Measurements from ENCODE around the gene MPG. TPM values are rescaled to one million over a fixed set of nuclear protein-coding genes. Genes with fewer than 3 reads are reported as not detected.
"Not testable (repeated sequence)": the region's sequence is repeated elsewhere in the genome, so short reads cannot be mapped to it uniquely, and the experiment has no call there.

MPG gene
- total RNA-seq, 1 experiment from 2014 or later: 85.7 TPM

DNA sequence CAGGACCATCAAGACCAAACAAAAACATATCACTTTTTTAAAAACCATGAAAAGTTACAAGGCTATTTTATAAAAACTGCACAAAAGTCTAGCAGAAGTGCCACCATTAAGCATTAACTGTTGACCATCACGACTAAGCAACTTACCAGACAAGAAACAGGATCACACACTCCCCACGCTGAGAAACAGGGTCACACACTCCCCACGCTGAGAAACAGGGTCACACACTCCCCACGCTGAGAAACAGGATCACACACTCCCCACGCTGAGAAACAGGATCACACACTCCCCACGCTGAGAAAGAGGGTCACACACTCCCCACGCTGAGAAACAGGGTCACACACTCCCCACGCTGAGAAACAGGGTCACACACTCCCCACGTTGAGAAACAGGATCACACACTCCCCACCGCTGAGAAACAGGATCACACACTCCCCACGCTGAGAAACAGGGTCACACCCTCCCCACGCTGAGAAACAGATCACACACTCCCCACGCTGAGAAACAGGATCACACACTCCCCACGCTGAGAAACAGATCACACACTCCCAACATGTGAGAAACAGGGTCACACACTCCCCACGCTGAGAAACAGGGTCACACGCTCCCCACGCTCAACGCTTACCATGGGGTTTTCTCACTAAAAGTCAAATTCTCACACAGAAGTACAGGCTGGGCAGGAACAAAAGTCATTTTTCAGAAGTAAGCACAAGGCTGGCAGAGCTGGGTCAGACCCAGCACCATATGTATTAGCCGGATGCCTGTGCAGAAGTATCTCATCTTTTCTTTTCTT, 45.7 kb downstream of the MPG start:
- H3K36me3 ChIP-seq (ENCODE audit: control insufficient read depth, insufficient read depth, low read length); ATAC-seq; H3K27me3 ChIP-seq (ENCODE audit: control insufficient read depth, insufficient read depth, low read length); H3K4me3 ChIP-seq (ENCODE audit: low read depth in 2 of 2, low read length in 2 of 2); BruUV-seq (replicated peaks); intact Hi-C loops (cut with micrococcal nuclease; ENCODE audit: unreplicated experiment); CTCF ChIA-PET; DNase-seq (ENCODE audit: low read depth, low spot score); H3K4me1 ChIP-seq (ENCODE audit: control insufficient read depth, insufficient read depth, low read length); in situ Hi-C loops (cut with HindIII; ENCODE audit: low pct_unique_long_range_greater_than_20kb, low sequenced_read_pairs); H3K27ac ChIP-seq (ENCODE audit: low read length); POLR2A ChIA-PET; H3K9me3 ChIP-seq (ENCODE audit: control insufficient read depth, insufficient read depth, low read depth, low read length): not testable (repeated sequence)

DNA sequence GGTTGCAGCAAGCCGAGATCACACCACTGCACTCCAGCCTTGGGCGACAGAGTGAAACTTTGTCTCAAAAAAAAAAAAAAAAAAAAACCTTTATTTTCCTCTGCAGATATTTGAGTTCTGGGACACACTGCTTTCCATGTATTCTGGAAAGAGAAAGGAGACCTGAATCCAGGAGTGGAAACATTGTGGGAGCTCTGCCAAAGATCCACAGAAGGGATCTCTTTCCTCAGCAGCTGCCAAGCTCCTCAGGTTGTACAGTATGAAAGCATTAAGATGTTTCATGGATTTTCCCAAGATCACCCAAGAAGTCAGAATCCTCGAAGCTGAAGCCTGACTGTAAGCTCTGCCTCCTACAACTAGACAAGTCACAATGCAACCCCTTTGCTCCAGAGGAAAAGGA, 47.0 kb downstream of the MPG start:
- Histone ChIP-seq H3K36me3 (ENCODE audit: control insufficient read depth, insufficient read depth, low read length) (no peaks in the 10 kb centered on the region), H3K4me1 (ENCODE audit: control insufficient read depth, insufficient read depth, low read length) (no peaks in the 10 kb centered on the region), H3K4me3 (ENCODE audit: low read depth in 2 of 2, low read length in 2 of 2) (no peak overlapping the region), H3K9me3 (ENCODE audit: control insufficient read depth, insufficient read depth, low read depth, low read length) (no peaks in the 10 kb centered on the region), H3K27ac (ENCODE audit: low read length) (no peak overlapping the region), H3K27me3 (ENCODE audit: control insufficient read depth, insufficient read depth, low read length) (no peaks in the 10 kb centered on the region)
- in situ Hi-C loops (cut with HindIII; ENCODE audit: low pct_unique_long_range_greater_than_20kb, low sequenced_read_pairs) (no loop called here), intact Hi-C loops (cut with micrococcal nuclease; ENCODE audit: unreplicated experiment) (no loop called here)
- ATAC-seq (no peak), DNase-seq (ENCODE audit: low read depth, low spot score) (no peak)
- no TSS peak for BruUV-seq (replicated peaks)
- CTCF ChIA-PET: interaction anchor here (0.6 kb wide), 1 partner anchor 238 kb away, joined by 4 read pairs; no protein-coding TSS in a partner anchor
- TF ChIP-seq, protein P1, sequence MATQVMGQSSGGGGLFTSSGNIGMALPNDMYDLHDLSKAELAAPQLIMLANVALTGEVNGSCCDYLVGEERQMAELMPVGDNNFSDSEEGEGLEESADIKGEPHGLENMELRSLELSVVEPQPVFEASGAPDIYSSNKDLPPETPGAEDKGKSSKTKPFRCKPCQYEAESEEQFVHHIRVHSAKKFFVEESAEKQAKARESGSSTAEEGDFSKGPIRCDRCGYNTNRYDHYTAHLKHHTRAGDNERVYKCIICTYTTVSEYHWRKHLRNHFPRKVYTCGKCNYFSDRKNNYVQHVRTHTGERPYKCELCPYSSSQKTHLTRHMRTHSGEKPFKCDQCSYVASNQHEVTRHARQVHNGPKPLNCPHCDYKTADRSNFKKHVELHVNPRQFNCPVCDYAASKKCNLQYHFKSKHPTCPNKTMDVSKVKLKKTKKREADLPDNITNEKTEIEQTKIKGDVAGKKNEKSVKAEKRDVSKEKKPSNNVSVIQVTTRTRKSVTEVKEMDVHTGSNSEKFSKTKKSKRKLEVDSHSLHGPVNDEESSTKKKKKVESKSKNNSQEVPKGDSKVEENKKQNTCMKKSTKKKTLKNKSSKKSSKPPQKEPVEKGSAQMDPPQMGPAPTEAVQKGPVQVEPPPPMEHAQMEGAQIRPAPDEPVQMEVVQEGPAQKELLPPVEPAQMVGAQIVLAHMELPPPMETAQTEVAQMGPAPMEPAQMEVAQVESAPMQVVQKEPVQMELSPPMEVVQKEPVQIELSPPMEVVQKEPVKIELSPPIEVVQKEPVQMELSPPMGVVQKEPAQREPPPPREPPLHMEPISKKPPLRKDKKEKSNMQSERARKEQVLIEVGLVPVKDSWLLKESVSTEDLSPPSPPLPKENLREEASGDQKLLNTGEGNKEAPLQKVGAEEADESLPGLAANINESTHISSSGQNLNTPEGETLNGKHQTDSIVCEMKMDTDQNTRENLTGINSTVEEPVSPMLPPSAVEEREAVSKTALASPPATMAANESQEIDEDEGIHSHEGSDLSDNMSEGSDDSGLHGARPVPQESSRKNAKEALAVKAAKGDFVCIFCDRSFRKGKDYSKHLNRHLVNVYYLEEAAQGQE (IDR thresholded peaks at IDR 0.05; ENCODE audit: insufficient read depth in 1 of 2, low read depth in 2 of 2, low read length in 1 of 2): no peak
- TF ChIP-seq, protein P2, sequence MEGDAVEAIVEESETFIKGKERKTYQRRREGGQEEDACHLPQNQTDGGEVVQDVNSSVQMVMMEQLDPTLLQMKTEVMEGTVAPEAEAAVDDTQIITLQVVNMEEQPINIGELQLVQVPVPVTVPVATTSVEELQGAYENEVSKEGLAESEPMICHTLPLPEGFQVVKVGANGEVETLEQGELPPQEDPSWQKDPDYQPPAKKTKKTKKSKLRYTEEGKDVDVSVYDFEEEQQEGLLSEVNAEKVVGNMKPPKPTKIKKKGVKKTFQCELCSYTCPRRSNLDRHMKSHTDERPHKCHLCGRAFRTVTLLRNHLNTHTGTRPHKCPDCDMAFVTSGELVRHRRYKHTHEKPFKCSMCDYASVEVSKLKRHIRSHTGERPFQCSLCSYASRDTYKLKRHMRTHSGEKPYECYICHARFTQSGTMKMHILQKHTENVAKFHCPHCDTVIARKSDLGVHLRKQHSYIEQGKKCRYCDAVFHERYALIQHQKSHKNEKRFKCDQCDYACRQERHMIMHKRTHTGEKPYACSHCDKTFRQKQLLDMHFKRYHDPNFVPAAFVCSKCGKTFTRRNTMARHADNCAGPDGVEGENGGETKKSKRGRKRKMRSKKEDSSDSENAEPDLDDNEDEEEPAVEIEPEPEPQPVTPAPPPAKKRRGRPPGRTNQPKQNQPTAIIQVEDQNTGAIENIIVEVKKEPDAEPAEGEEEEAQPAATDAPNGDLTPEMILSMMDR (IDR thresholded peaks at IDR 0.05): no peak
- TF ChIP-seq POLR2AphosphoS5 (IDR thresholded peaks at IDR 0.05; ENCODE audit: low read depth, low read length) (no peak), SIN3A (IDR thresholded peaks at IDR 0.05; ENCODE audit: borderline replicate concordance, insufficient read depth, low read depth, low read length) (no peak), TCF7L2 (IDR thresholded peaks at IDR 0.05; ENCODE audit: low read depth, low read length) (no peak)
- POLR2A ChIA-PET: no interaction called here

DNA sequence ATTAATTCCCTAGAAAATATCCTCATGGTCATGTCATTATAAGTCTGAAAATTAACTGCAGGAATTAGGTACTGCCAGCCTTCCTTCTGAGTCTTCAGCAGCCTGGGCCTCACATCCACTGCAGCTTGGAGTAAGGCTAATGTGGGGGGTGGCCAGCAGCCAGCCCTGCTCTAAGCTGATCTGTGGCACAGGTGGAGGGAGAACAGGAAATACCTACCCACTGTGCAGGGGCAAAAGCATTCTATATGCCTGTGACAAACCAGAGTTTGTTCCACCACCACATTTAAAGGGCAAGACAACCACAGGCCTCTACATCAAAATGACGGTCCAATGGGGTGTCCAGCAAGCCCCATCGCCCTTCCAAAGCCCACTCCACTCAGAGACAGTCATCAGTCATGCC, 51.0 kb downstream of the MPG start:
- no TSS peak for BruUV-seq (replicated peaks)
- in situ Hi-C loops (cut with HindIII; ENCODE audit: low pct_unique_long_range_greater_than_20kb, low sequenced_read_pairs): no loop called here
- Histone ChIP-seq H3K36me3 (ENCODE audit: control insufficient read depth, insufficient read depth, low read length) (no peaks in the 10 kb centered on the region; the same call in 1 of the 2 replicates), H3K4me3 (ENCODE audit: low read depth in 2 of 2, low read length in 2 of 2) (no peak overlapping the region), H3K9me3 (ENCODE audit: control insufficient read depth, insufficient read depth, low read depth, low read length) (no peaks in the 10 kb centered on the region), H3K27me3 (ENCODE audit: control insufficient read depth, insufficient read depth, low read length) (no peaks in the 10 kb centered on the region), H3K27ac (ENCODE audit: low read length) (no peak overlapping the region), H3K4me1 (ENCODE audit: control insufficient read depth, insufficient read depth, low read length) (no peaks in the 10 kb centered on the region)
- TF ChIP-seq, protein P2 (IDR thresholded peaks at IDR 0.05): no peak
- no peak for TF ChIP-seq TCF7L2 (IDR thresholded peaks at IDR 0.05; ENCODE audit: low read depth, low read length)
- no peak for TF ChIP-seq POLR2AphosphoS5 (IDR thresholded peaks at IDR 0.05; ENCODE audit: low read depth, low read length)
- TF ChIP-seq, protein P1 (IDR thresholded peaks at IDR 0.05; ENCODE audit: insufficient read depth in 1 of 2, low read depth in 2 of 2, low read length in 1 of 2): no peak
- no peak for TF ChIP-seq SIN3A (IDR thresholded peaks at IDR 0.05; ENCODE audit: borderline replicate concordance, insufficient read depth, low read depth, low read length)
- intact Hi-C loops (cut with micrococcal nuclease; ENCODE audit: unreplicated experiment): no loop called here
- ChIA-PET CTCF (no interaction called here), POLR2A (no interaction called here)
- DNase-seq (ENCODE audit: low read depth, low spot score) (no peak), ATAC-seq (no peak)
